Muscle layer of colon (tissue), 2 donors: ENCODE data around the gene COL5A2.

ENCODE experiments used
- H3K27ac ChIP-seq: one replicate; pipeline ENCODE4 v1.7.0; 2013; ENCODE audit warnings: low read depth, mild to moderate bottlenecking, low read length, moderate library complexity
- H3K27me3 ChIP-seq, 2 donors: one replicate each; pipeline ENCODE4 v1.7.0; 2013; ENCODE audit warnings: low read length in 2 of 2, mild to moderate bottlenecking in 2 of 2; ENCODE audit not compliant: insufficient read depth in 2 of 2, control insufficient read depth in 1 of 2
- H3K36me3 ChIP-seq: one replicate; pipeline ENCODE4 v1.7.0; 2013; ENCODE audit warnings: mild to moderate bottlenecking, low read length; ENCODE audit not compliant: insufficient read depth
- H3K4me1 ChIP-seq: one replicate; pipeline ENCODE4 v1.7.0; 2013; ENCODE audit warnings: mild to moderate bottlenecking, low read length; ENCODE audit not compliant: insufficient read depth
- H3K4me3 ChIP-seq, 2 donors: one replicate each; pipeline ENCODE4 v1.7.0; 2013; ENCODE audit warnings: low read length in 2 of 2, low read depth in 1 of 2, mild to moderate bottlenecking in 1 of 2, moderate library complexity in 1 of 2
- H3K9ac ChIP-seq: one replicate; pipeline ENCODE4 v1.7.0; 2013; ENCODE audit warnings: low read length
- H3K9me3 ChIP-seq: one replicate; pipeline ENCODE4 v1.7.0; 2013; ENCODE audit warnings: mild to moderate bottlenecking, low read length
- donor health status: abdominal sarcoma.
- donor health status: Adenocarcinoma of cecum.

COL5A2 gene

GRCh38 chr2:189012351-189012750 lies 167.2 kb downstream of the COL5A2 start:
- Histone ChIP-seq H3K9me3 (no peaks in the 10 kb centered on the region), H3K4me3 (no peak overlapping the region), H3K27ac (peak overlapping the region; percentile 1), H3K36me3 (peaks cover 42% of the 10 kb centered on the region), H3K27me3 (no peaks in the 10 kb centered on the region), H3K4me1 (peaks cover 14% of the 10 kb centered on the region), H3K9ac (no peak overlapping the region)

GRCh38 chr2:189010536-189010935 lies 169.0 kb downstream of the COL5A2 start:
- Histone ChIP-seq H3K4me1 (peaks cover 14% of the 10 kb centered on the region), H3K27ac (peak overlapping the region; percentile 1), H3K4me3 (no peak overlapping the region), H3K27me3 (no peaks in the 10 kb centered on the region), H3K9me3 (no peaks in the 10 kb centered on the region), H3K9ac (no peak overlapping the region), H3K36me3 (peaks cover 51% of the 10 kb centered on the region)

GRCh38 chr2:189008555-189009262 lies 170.9 kb downstream of the COL5A2 start:
- no peak overlapping the region for H3K4me3 ChIP-seq
- no peaks in the 10 kb centered on the region for H3K4me1 ChIP-seq
- H3K36me3 ChIP-seq = peaks cover 62% of the 10 kb centered on the region
- H3K27ac ChIP-seq = peak overlapping the region; percentile 9
- H3K27me3 ChIP-seq = no peaks in the 10 kb centered on the region
- H3K9me3 ChIP-seq = no peaks in the 10 kb centered on the region
- H3K9ac ChIP-seq = no peak overlapping the region

GRCh38 chr2:189002079-189002478 lies 177.5 kb downstream of the COL5A2 start:
- Histone ChIP-seq H3K9me3 (no peaks in the 10 kb centered on the region), H3K9ac (no peak overlapping the region), H3K27ac (no peak overlapping the region), H3K27me3 (no peaks in the 10 kb centered on the region), H3K36me3 (peaks cover 82% of the 10 kb centered on the region), H3K4me1 (peaks cover 4% of the 10 kb centered on the region), H3K4me3 (no peak overlapping the region)

- H3K4me3 ChIP-seq = no peak overlapping the region
- H3K36me3 ChIP-seq = peaks cover 85% of the 10 kb centered on the region
- H3K4me1 ChIP-seq = peaks cover 4% of the 10 kb centered on the region
- no peak overlapping the region for H3K27ac ChIP-seq
- H3K27me3 ChIP-seq = no peaks in the 10 kb centered on the region
- no peak overlapping the region for H3K9ac ChIP-seq
- no peaks in the 10 kb centered on the region for H3K9me3 ChIP-seq
Observed at GRCh38 chr2:189000221-189000620, 179.3 kb downstream of the COL5A2 start.

GRCh38 chr2:188997263-188997662 lies 182.3 kb downstream of the COL5A2 start:
- Histone ChIP-seq H3K4me1 (peaks cover 4% of the 10 kb centered on the region), H3K27me3 (no peaks in the 10 kb centered on the region), H3K9me3 (no peaks in the 10 kb centered on the region), H3K9ac (no peak overlapping the region), H3K27ac (no peak overlapping the region), H3K36me3 (peaks cover 92% of the 10 kb centered on the region), H3K4me3 (no peak overlapping the region)

GRCh38 chr2:188993247-188993646 lies 186.3 kb downstream of the COL5A2 start:
- peaks cover 86% of the 10 kb centered on the region for H3K36me3 ChIP-seq
- H3K4me3 ChIP-seq = no peak overlapping the region
- H3K4me1 ChIP-seq = no peaks in the 10 kb centered on the region
- H3K27ac ChIP-seq = peak overlapping the region; percentile 36
- no peak overlapping the region for H3K9ac ChIP-seq
- H3K27me3 ChIP-seq = no peaks in the 10 kb centered on the region
- H3K9me3 ChIP-seq = no peaks in the 10 kb centered on the region

- Histone ChIP-seq H3K9me3 (no peaks in the 10 kb centered on the region), H3K4me3 (no peak overlapping the region), H3K4me1 (peaks cover 28% of the 10 kb centered on the region), H3K27me3 (no peaks in the 10 kb centered on the region), H3K27ac (no peak overlapping the region), H3K36me3 (peaks cover 54% of the 10 kb centered on the region), H3K9ac (no peak overlapping the region)
Observed at GRCh38 chr2:188986839-188987238, 192.7 kb downstream of the COL5A2 start.

GRCh38 chr2:188984680-188985079 lies 194.9 kb downstream of the COL5A2 start:
- H3K27me3 ChIP-seq = no peaks in the 10 kb centered on the region
- no peaks in the 10 kb centered on the region for H3K9me3 ChIP-seq
- H3K4me3 ChIP-seq = no peak overlapping the region
- peak overlapping the region; percentile 3 for H3K9ac ChIP-seq
- H3K27ac ChIP-seq = peak overlapping the region; percentile 45
- H3K36me3 ChIP-seq = peaks cover 35% of the 10 kb centered on the region
- H3K4me1 ChIP-seq = peaks cover 28% of the 10 kb centered on the region

- Histone ChIP-seq H3K9ac (peak overlapping the region; percentile 3), H3K9me3 (no peaks in the 10 kb centered on the region), H3K4me1 (peaks cover 28% of the 10 kb centered on the region), H3K4me3 (no peak overlapping the region), H3K27me3 (no peaks in the 10 kb centered on the region), H3K36me3 (peaks cover 30% of the 10 kb centered on the region), H3K27ac (peak overlapping the region; percentile 45)
Observed at GRCh38 chr2:188984065-188984491, 195.5 kb downstream of the COL5A2 start.

GRCh38 chr2:188983427-188984064 lies 196.0 kb downstream of the COL5A2 start:
- H3K27ac ChIP-seq = peak overlapping the region; percentile 45
- H3K4me3 ChIP-seq = no peak overlapping the region

More at GRCh38 chr2:188983427-188984064, 196.0 kb downstream of the COL5A2 start:
- no peaks in the 10 kb centered on the region for H3K27me3 ChIP-seq
- H3K9ac ChIP-seq = no peak overlapping the region
- H3K4me1 ChIP-seq = peaks cover 28% of the 10 kb centered on the region
- peaks cover 30% of the 10 kb centered on the region for H3K36me3 ChIP-seq
- H3K9me3 ChIP-seq = no peaks in the 10 kb centered on the region
